GM12891 (cell line): Measurements from ENCODE around the gene ARHGAP24.

ENCODE experiments used
- DNase-seq: peaks from one replicate; pipeline ENCODE4 v3.0.0; 2011; ENCODE audit warnings: low spot score; ENCODE audit not compliant: insufficient read length
- FAIRE-seq: peaks from 2 replicates; lab custom pipeline; 2011; peaks lifted over from hg19 to GRCh38; lab: Jason Lieb, UNC
- PAX5 ChIP-seq: IDR thresholded peaks from 2 replicates; pipeline ENCODE4 v1.6.1; 2011; ENCODE audit warnings: low read length, moderate library complexity, mild to moderate bottlenecking; ENCODE audit not compliant: insufficient read depth, severe bottlenecking
- POLR2A ChIP-seq: IDR thresholded peaks from 2 replicates; pipeline ENCODE4 v1.6.1; 2011; ENCODE audit warnings: low read depth, low read length, control low read depth
- POLR2AphosphoS5 ChIP-seq: IDR thresholded peaks from 2 replicates; pipeline ENCODE4 v1.6.1; 2011; ENCODE audit warnings: low read depth, low read length, control low read depth
- POU2F2 ChIP-seq: IDR thresholded peaks from 2 replicates; pipeline ENCODE4 v1.6.1; 2011; ENCODE audit warnings: low read depth, mild to moderate bottlenecking, control low read depth, low read length, moderate library complexity
- SPI1 ChIP-seq: IDR thresholded peaks from 2 replicates; pipeline ENCODE4 v1.6.1; 2011; ENCODE audit warnings: low read depth, low read length, control low read depth
- TAF1 ChIP-seq: IDR thresholded peaks from 2 replicates; pipeline ENCODE4 v1.6.1; 2011; ENCODE audit warnings: low read depth, low read length, control low read depth

Gene ARHGAP24

DNA sequence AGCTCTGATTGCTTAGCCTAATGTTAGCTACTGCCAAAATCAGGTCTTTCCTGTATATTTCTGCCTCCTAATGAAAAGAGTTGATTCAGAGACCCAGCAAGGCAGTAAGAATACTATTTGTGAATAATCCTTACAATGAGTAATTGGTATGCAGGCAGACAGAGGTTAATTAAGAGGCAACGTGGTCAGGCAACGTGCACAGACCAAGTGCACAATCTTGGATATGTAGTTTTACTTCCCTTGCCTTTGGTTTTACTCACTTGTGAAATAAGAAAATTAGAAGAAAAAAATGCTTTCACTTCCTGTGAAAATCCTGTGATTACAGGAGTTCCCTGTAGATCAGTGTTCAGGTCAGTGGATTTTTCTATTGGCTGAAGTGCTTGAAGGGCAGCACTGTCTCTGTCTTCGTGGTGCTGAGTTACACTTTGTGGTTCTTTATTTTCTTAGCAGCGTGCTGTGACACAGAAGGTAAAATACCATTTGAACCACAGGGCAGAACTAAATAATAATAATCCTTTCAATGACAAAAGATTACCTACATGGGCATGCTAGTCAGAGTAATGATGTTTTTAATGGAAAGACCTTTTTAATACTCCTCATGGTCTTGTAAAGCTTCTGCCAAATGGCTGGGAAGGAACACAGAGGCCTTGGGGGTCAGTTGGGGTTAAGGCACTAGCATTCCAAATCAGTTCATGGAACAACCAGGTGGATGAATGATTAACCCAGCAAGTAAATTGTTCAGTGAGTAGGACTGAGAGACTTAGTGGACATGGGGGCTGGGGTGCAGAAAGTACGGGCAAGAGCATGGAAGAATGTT is 454.0 kb downstream of the ARHGAP24 start:
- FAIRE-seq: no peak

GRCh38 chr4:85929961-85930665 is 455.2 kb downstream of the ARHGAP24 start:
- no peak for DNase-seq
- no peak for FAIRE-seq
- TF ChIP-seq POLR2A (no peak), POLR2AphosphoS5 (no peak), TAF1 (no peak), SPI1 (no peak), PAX5 (no peak), POU2F2 (no peak)

More for the DNA sequence above, 454.0 kb downstream of the ARHGAP24 start:
- DNase-seq: no peak
- TF ChIP-seq POU2F2 (no peak), POLR2AphosphoS5 (no peak), PAX5 (no peak), SPI1 (no peak), TAF1 (no peak), POLR2A (no peak)

- TF ChIP-seq POU2F2: no peak
- TF ChIP-seq SPI1: no peak
- no peak for TF ChIP-seq TAF1
- no peak for TF ChIP-seq POLR2AphosphoS5
- TF ChIP-seq PAX5: no peak
- no peak for TF ChIP-seq POLR2A
- FAIRE-seq: no peak
- no peak for DNase-seq
Observed at GRCh38 chr4:85932500-85933290, 457.7 kb downstream of the ARHGAP24 start.

DNA sequence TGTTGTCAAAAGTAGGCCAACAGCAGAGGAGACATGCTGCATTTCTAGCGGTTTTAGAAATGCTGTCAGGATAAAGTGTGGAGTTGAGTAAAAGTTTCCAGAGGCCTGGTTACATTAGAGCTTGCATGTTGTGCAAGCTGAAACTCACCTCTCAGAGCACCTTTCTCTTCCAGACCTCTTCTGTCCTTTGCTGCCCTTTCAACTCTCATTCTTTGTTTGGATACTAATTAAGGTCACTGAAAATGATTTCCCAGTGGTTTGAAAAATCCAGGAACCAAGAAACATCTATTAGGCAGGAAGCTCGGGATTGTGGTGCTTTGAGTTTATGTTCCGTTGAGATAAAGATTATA is 458.3 kb downstream of the ARHGAP24 start:
- no peak for DNase-seq
- no peak for TF ChIP-seq TAF1
- TF ChIP-seq POU2F2: no peak
- no peak for TF ChIP-seq PAX5
- TF ChIP-seq POLR2A: no peak
- TF ChIP-seq SPI1: no peak
- TF ChIP-seq POLR2AphosphoS5: no peak
- FAIRE-seq: no peak

DNA sequence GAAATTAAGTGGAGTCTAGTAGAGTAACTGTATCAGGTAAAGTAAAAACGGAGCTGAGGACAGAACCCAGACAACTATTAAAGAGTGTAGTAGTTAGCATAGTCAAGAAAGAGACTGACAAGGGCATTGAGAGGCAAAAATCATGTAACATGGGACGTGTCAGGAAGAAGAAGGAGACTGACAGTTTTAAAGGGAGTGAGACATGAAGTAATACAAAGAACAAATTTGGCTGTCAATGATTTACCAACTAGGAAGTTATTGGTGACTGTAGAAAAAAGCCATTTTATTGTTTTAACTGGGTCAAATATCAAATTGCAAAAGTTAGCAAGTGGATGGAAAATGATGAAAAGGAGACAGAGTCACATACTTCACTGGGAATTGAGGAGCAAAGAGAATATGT is 462.6 kb downstream of the ARHGAP24 start:
- TF ChIP-seq POLR2AphosphoS5: no peak
- no peak for TF ChIP-seq POLR2A
- TF ChIP-seq PAX5: no peak
- TF ChIP-seq SPI1: no peak
- TF ChIP-seq POU2F2: no peak
- TF ChIP-seq TAF1: no peak
- DNase-seq (no peak), FAIRE-seq (no peak)

DNA sequence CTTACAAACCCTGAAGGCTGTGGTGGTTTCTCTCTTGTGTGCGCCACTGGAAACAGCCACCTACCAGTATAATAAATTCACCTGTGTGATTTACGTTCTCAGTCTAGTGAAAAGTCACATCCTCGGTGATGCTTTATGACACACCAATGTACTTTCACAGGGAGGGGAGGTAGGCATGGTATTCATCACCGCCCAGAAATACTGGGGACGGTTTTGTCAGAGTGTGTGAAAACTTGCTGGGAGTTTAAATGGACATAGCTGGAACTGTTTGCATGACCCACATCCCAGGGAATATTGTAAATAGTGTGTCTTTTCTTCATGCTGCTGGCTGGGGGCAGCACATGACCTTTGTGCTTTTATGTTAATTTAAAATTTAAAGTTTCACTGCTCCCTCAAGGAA is 463.1 kb downstream of the ARHGAP24 start:
- TF ChIP-seq POLR2AphosphoS5 (no peak), PAX5 (no peak), POLR2A (no peak), SPI1 (no peak), TAF1 (no peak), POU2F2 (no peak)
- DNase-seq (no peak), FAIRE-seq (no peak)

GRCh38 chr4:85938902-85939301 is 464.0 kb downstream of the ARHGAP24 start:
- TF ChIP-seq SPI1 (no peak), TAF1 (no peak), POU2F2 (no peak), POLR2AphosphoS5 (no peak), POLR2A (no peak), PAX5 (no peak)
- DNase-seq (no peak), FAIRE-seq (no peak)

GRCh38 chr4:85939595-85939994 is 464.6 kb downstream of the ARHGAP24 start:
- DNase-seq (no peak), FAIRE-seq (no peak)
- no peak for TF ChIP-seq PAX5

DNA sequence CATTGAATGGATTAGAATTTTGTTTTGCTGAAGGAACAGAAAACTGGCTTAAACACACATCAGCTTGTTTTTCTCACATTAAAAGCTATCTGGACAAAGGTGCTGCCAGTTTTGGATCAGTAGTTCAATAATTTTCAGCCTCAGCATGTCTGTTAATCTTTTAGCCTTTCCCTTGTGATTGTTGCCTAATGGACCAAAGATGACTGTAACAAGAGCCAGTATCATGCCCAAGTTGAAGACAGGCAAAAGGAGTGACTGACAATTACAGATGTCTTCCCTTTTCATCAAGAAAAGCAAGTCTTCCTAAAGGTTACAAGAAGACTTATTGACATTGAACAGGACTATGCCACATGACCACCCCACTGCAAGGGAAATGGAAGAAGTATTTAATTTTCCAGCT is 465.2 kb downstream of the ARHGAP24 start:
- DNase-seq (no peak), FAIRE-seq (no peak)
- TF ChIP-seq SPI1 (no peak), PAX5 (no peak), TAF1 (no peak), POLR2AphosphoS5 (no peak), POLR2A (no peak), POU2F2 (no peak)
